Uterus (tissue), 2 donors: Measurements from ENCODE around the gene CAPZB.

Source experiments
- POLR2A ChIP-seq, 2 donors: fragments of 450-650 bp; IDR thresholded peaks; one replicate each; pipeline ENCODE4 v1.6.1; 2016; ENCODE audit warnings: antibody characterized with exemption in 2 of 2, mild to moderate bottlenecking in 1 of 2, moderate library complexity in 1 of 2
- TF ChIP-seq, protein P1 (sequence below), 4 experiments: fragments of 200-600 bp in 2 of 4; fragments of 450-650 bp in 2 of 4; sonication (generic) in 2 of 4; IDR thresholded peaks; one replicate each; pipeline ENCODE4 v1.5.1; 2016 to 2019; ENCODE audit warnings: antibody characterized with exemption in 4 of 4, mild to moderate bottlenecking in 2 of 4, moderate library complexity in 1 of 4

DNA sequence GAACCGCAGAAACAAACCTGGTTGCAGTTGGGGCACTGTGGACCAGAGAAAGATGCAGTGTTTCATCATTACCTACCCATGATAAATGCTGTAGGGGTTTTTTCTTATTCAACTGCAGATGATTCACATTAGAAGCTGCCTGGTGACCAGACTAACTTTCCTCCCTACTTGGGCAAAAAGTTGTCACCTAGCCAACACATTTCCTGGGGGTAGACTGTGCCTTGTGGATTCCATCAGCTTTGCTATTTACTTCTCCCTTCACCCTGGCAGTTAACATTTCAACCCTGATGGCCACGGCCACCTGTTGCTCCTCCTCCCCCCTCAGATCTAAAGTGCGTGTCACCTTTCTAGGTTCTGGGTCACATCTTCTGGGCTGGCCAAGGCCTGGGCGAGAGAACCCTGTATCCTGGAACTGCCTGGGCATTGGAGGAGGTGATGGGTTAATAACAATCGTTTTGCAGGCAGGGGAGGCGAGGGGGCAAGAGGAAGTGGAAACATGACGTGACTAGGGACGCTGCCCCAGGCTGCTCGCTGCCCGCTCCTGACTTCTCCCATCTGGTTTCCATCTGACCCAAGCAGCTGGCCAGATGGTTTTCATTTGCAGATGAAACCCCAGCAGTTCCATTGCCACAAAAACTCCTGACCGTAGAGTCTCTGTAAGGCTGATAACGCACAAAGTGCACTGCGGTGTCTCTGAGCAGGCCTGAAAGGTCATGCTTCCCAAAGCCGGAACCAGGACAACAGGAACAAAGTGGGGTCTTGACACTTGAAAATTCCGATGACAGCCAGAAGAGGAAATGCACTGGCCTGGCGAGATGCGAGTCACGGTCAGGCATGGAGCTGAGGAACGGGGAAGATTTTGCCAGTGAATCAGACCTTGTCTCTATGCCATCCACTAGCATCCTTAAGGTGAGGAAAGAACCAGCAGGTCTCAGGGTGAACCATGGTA, 36.6 kb downstream of the CAPZB start:
- TF ChIP-seq, protein P1, sequence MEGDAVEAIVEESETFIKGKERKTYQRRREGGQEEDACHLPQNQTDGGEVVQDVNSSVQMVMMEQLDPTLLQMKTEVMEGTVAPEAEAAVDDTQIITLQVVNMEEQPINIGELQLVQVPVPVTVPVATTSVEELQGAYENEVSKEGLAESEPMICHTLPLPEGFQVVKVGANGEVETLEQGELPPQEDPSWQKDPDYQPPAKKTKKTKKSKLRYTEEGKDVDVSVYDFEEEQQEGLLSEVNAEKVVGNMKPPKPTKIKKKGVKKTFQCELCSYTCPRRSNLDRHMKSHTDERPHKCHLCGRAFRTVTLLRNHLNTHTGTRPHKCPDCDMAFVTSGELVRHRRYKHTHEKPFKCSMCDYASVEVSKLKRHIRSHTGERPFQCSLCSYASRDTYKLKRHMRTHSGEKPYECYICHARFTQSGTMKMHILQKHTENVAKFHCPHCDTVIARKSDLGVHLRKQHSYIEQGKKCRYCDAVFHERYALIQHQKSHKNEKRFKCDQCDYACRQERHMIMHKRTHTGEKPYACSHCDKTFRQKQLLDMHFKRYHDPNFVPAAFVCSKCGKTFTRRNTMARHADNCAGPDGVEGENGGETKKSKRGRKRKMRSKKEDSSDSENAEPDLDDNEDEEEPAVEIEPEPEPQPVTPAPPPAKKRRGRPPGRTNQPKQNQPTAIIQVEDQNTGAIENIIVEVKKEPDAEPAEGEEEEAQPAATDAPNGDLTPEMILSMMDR (IDR thresholded peaks at IDR 0.05) = no peak
- no peak for TF ChIP-seq POLR2A (IDR thresholded peaks at IDR 0.05)
